HepG2 (cell line): ENCODE results near the gene ADAP2.

Experiments used
- EP300 ChIP-seq, 3 experiments: sonication (generic) in 1 of 3; formaldehyde crosslinking in 1 of 3; IDR thresholded peaks; 2 replicates each; pipeline versions ENCODE4 v1.5.1 to v1.6.1; 2011 to 2020; ENCODE audit warnings: low read depth in 2 of 3, low read length in 2 of 3, borderline replicate concordance in 1 of 3, improper control_type of control experiment in 1 of 3, mild to moderate bottlenecking in 1 of 3, missing genetic modification reagents in 1 of 3, moderate library complexity in 1 of 3
- ZNF296 ChIP-seq: sonication (generic); formaldehyde crosslinking; conservative IDR thresholded peaks from 2 replicates; pipeline ENCODE4 v1.5.0; 2020; ENCODE audit warnings: mild to moderate bottlenecking, missing genetic modification reagents
- TF ChIP-seq, protein P1 (sequence below): sonication (generic); formaldehyde crosslinking; IDR thresholded peaks from 2 replicates; pipeline ENCODE4 v1.8.0; 2022; ENCODE audit warnings: missing genetic modification reagents, mild to moderate bottlenecking, borderline replicate concordance
- TF ChIP-seq, protein P2 (sequence below): sonication (generic); formaldehyde crosslinking; IDR thresholded peaks from 2 replicates; pipeline ENCODE4 v1.5.0; 2020; ENCODE audit warnings: mild to moderate bottlenecking, missing genetic modification reagents, moderate library complexity

DNA sequence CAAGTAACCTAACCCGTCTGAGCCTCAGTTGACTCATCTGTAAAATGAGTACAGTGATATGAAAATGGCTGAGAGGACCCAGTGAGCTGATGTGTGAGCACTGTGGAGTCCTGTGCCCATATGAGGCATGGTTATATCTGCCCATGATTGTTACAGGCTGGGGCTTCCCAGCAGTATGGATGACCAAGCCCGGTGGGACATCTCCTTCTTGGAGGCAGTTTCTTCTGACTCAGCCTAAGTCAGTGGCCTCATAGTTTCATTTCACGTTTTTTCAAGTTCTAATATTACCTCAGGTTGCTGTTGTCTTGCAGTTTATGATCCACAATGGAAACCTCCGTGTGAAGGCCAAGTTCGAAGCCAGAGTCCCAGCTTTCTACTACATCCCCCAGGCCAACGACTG lies 4.8 kb downstream of the ADAP2 start:
- TF ChIP-seq, protein P1, sequence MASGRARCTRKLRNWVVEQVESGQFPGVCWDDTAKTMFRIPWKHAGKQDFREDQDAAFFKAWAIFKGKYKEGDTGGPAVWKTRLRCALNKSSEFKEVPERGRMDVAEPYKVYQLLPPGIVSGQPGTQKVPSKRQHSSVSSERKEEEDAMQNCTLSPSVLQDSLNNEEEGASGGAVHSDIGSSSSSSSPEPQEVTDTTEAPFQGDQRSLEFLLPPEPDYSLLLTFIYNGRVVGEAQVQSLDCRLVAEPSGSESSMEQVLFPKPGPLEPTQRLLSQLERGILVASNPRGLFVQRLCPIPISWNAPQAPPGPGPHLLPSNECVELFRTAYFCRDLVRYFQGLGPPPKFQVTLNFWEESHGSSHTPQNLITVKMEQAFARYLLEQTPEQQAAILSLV (CRISPR knock-in tag), result no peak
- TF ChIP-seq, protein P2, sequence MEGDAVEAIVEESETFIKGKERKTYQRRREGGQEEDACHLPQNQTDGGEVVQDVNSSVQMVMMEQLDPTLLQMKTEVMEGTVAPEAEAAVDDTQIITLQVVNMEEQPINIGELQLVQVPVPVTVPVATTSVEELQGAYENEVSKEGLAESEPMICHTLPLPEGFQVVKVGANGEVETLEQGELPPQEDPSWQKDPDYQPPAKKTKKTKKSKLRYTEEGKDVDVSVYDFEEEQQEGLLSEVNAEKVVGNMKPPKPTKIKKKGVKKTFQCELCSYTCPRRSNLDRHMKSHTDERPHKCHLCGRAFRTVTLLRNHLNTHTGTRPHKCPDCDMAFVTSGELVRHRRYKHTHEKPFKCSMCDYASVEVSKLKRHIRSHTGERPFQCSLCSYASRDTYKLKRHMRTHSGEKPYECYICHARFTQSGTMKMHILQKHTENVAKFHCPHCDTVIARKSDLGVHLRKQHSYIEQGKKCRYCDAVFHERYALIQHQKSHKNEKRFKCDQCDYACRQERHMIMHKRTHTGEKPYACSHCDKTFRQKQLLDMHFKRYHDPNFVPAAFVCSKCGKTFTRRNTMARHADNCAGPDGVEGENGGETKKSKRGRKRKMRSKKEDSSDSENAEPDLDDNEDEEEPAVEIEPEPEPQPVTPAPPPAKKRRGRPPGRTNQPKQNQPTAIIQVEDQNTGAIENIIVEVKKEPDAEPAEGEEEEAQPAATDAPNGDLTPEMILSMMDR, result no peak
- no peak for TF ChIP-seq EP300 (IDR thresholded peaks at IDR 0.05; ENCODE audit: low read depth in 2 of 2, low read length in 2 of 2)
- no peak for TF ChIP-seq EP300 (CRISPR knock-in tag; IDR thresholded peaks at IDR 0.05; ENCODE audit: borderline replicate concordance)
- no peak for TF ChIP-seq ZNF296
